Keratinocyte (primary cell): ENCODE data around the gene FGF12. TPM values are rescaled to one million over a fixed set of nuclear protein-coding genes. Genes with fewer than 3 reads are reported as not detected.

Experiments
- DNase-seq: peaks from one replicate; pipeline ENCODE4 v3.0.0-alpha.2; 2011; ENCODE audit warnings: low read depth, missing footprints, low spot score
- FAIRE-seq: peaks from 2 replicates; lab custom pipeline; 2011; peaks lifted over from hg19 to GRCh38; lab: Jason Lieb, UNC
- H2AFZ ChIP-seq: 2 replicates; pipeline ENCODE4 v1.6.0; 2012; ENCODE audit warnings: low read length, control low read depth, inconsistent platforms; ENCODE audit not compliant: control insufficient read depth
- H3K27ac ChIP-seq: 2 replicates; pipeline ENCODE4 v1.5.1; 2011; ENCODE audit warnings: low read length; ENCODE audit not compliant: control insufficient read depth, insufficient read depth
- H3K27me3 ChIP-seq: 3 replicates; pipeline ENCODE4 v1.6.0; 2011; ENCODE audit warnings: low read length; ENCODE audit not compliant: control insufficient read depth, insufficient read depth; ENCODE audit errors: extremely low read depth
- H3K36me3 ChIP-seq, 2 experiments: 2 replicates in 1 of 2; 3 replicates in 1 of 2; pipeline ENCODE4 v1.5.1; 2011; ENCODE audit warnings: low read length in 2 of 2, mild to moderate bottlenecking in 1 of 2; ENCODE audit not compliant: control insufficient read depth in 2 of 2, insufficient read depth in 2 of 2; ENCODE audit errors: extremely low read depth in 1 of 2
- H3K4me1 ChIP-seq: 3 replicates; pipeline ENCODE4 v1.5.1; 2011; ENCODE audit warnings: low read length; ENCODE audit not compliant: control insufficient read depth, insufficient read depth; ENCODE audit errors: extremely low read depth
- H3K4me2 ChIP-seq: 3 replicates; pipeline ENCODE4 v1.6.0; 2011; ENCODE audit warnings: low read depth, low read length; ENCODE audit not compliant: control insufficient read depth, insufficient read depth; ENCODE audit errors: extremely low read depth
- H3K4me3 ChIP-seq, 3 experiments: fragments of 200-600 bp in 1 of 3; sonication (generic) in 1 of 3; 2 replicates in 2 of 3; 3 replicates in 1 of 3; pipeline ENCODE4 v1.5.1; 2011 to 2016; ENCODE audit warnings: low read length in 3 of 3, mild to moderate bottlenecking in 3 of 3, control low read depth in 2 of 3, inconsistent platforms in 1 of 3, low read depth in 1 of 3, mixed read lengths in 1 of 3, mixed run types in 1 of 3, moderate library complexity in 1 of 3; ENCODE audit not compliant: control insufficient read depth in 2 of 3, insufficient read depth in 2 of 3; ENCODE audit errors: extremely low read depth in 1 of 3
- H3K79me2 ChIP-seq: 2 replicates; pipeline ENCODE4 v1.6.0; 2012; ENCODE audit warnings: low read length; ENCODE audit not compliant: control insufficient read depth, insufficient read depth
- H3K9ac ChIP-seq: 3 replicates; pipeline ENCODE4 v1.6.0; 2011; ENCODE audit warnings: low read length; ENCODE audit not compliant: control insufficient read depth, insufficient read depth; ENCODE audit errors: extremely low read depth
- H3K9me1 ChIP-seq: 3 replicates; pipeline ENCODE4 v1.6.0; 2011; ENCODE audit warnings: low read length; ENCODE audit not compliant: control insufficient read depth, insufficient read depth; ENCODE audit errors: extremely low read depth
- H3K9me3 ChIP-seq: 2 replicates; pipeline ENCODE4 v1.5.1; 2012; ENCODE audit warnings: low read depth, low read length; ENCODE audit not compliant: control insufficient read depth
- H4K20me1 ChIP-seq: 3 replicates; pipeline ENCODE4 v1.6.0; 2011; ENCODE audit warnings: low read length; ENCODE audit not compliant: control insufficient read depth, insufficient read depth; ENCODE audit errors: extremely low read depth
- EZH2 ChIP-seq: IDR thresholded peaks from one replicate; pipeline ENCODE4 v1.6.1; 2012; ENCODE audit warnings: inconsistent platforms, mild to moderate bottlenecking, low read length, moderate library complexity
- dilution Hi-C: fragments of 300-500 bp; cut with MboI; formaldehyde crosslinking; loops from one replicate; pipeline ENCODE4 v1.7.0; 2020; ENCODE audit warnings: low sequenced_read_pairs; ENCODE audit not compliant: extremely low pct_ligation_motif_present
- polyA plus RNA-seq, 5 experiments: library from polyadenylated mRNA; depleted of rRNA in 3 of 5; stranded (reverse) in 3 of 5; stranded (forward) in 1 of 5; unstranded in 1 of 5; fragments of >200 nt; gene quantifications; 1 replicate in 1 of 5; 2 replicates in 3 of 5; 3 replicates in 1 of 5; pipeline versions ENCODE4 v1.2.1 to v1.2.3, GENCODE V29; 2011 to 2012; ENCODE audit warnings: missing spikeins in 2 of 5, low read depth in 1 of 5, low replicate concordance in 1 of 5
- small RNA-seq, 3 experiments: library from RNA; depleted of rRNA; stranded (forward); fragments of <200 nt; gene quantifications; one replicate each; pipeline ENCODE3, GENCODE V24; 2012; ENCODE audit warnings: low read depth in 3 of 3, low replicate concordance in 1 of 3; ENCODE audit not compliant: insufficient read length in 3 of 3
- TF ChIP-seq, protein P1 (sequence below), 3 experiments: IDR thresholded peaks in 1 of 3; conservative IDR thresholded peaks in 1 of 3; optimal IDR thresholded peaks in 1 of 3; 2 replicates in 2 of 3; 3 replicates in 1 of 3; pipeline versions ENCODE3 to v1.5.1; 2011; ENCODE audit warnings: low read length in 3 of 3, mild to moderate bottlenecking in 3 of 3, moderate library complexity in 2 of 3, control low read depth in 1 of 3, inconsistent platforms in 1 of 3; ENCODE audit not compliant: insufficient read depth in 2 of 3; ENCODE audit errors: extremely low read depth in 1 of 3

Gene FGF12
- polyA plus RNA-seq, 1 donor (not counting 4 experiments of a cell fraction or from before 2014, with no cell fraction given), result 4.1 TPM

DNA sequence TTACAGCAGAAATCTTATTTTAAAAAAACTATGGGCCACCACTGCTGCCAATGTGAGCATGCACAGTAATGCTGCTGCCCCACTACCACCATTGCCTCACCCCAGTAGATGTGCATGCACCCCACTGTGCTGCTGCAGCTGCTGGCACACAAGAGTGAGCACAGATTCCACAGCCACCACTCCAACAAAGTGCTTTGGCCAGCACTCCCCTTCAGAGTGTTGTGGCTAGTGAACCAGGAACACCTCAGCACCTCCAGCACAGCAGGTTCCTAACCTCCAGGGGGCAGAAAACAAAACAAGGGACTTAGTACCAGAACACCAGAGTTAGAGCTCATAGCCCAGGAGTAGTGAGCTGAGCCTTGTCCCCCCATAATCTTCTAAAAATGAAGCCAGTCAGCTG lies 636.8 kb downstream of the FGF12 start:
- no peak for TF ChIP-seq EZH2
- TF ChIP-seq, protein P1, sequence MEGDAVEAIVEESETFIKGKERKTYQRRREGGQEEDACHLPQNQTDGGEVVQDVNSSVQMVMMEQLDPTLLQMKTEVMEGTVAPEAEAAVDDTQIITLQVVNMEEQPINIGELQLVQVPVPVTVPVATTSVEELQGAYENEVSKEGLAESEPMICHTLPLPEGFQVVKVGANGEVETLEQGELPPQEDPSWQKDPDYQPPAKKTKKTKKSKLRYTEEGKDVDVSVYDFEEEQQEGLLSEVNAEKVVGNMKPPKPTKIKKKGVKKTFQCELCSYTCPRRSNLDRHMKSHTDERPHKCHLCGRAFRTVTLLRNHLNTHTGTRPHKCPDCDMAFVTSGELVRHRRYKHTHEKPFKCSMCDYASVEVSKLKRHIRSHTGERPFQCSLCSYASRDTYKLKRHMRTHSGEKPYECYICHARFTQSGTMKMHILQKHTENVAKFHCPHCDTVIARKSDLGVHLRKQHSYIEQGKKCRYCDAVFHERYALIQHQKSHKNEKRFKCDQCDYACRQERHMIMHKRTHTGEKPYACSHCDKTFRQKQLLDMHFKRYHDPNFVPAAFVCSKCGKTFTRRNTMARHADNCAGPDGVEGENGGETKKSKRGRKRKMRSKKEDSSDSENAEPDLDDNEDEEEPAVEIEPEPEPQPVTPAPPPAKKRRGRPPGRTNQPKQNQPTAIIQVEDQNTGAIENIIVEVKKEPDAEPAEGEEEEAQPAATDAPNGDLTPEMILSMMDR (optimal IDR thresholded peaks at IDR 0.05 in 1 of 3, IDR thresholded peaks at IDR 0.05 in 1 of 3, conservative IDR thresholded peaks at IDR 0.05 in 1 of 3; ENCODE audit: extremely low read depth in 1 of 3, insufficient read depth in 2 of 3, low read length in 3 of 3), result peak in 2 of 3 experiments; percentile 34 to 52
- Histone ChIP-seq H3K4me1 (peaks cover 5% of the 10 kb centered on the region), H3K9ac (no peak overlapping the region), H3K27me3 (no peaks in the 10 kb centered on the region), H3K9me3 (no peaks in the 10 kb centered on the region), H3K4me2 (no peak overlapping the region), H3K27ac (no peak overlapping the region), H2AFZ (peak overlapping the region; percentile 47), H3K79me2 (no peaks in the 10 kb centered on the region), H3K4me3 (no peak overlapping the region), H3K36me3 (no peaks in the 10 kb centered on the region), H3K9me1 (no peaks in the 10 kb centered on the region), H4K20me1 (no peaks in the 10 kb centered on the region)
- no peak for FAIRE-seq
- dilution Hi-C loops, result no loop called here
- no peak for DNase-seq

Small RNA genes lying within 50 kb of the gene (small RNA-seq; reads per million reads assigned to genes)
- gene RF01210, result 0 reads per million in 3 experiments
- 0 reads per million in 3 experiments for gene RNU1-20P

Other genes with a start within 250 kb of the FGF12 start
- 5.5 to 9.0 TPM (median 8.8 TPM) in 3 replicates for gene MB21D2, start 190.3 kb upstream of the FGF12 start, polyA plus RNA-seq